H1 (cell line): Measurements from ENCODE around the gene DAAM1. TPM values are rescaled to one million over a fixed set of nuclear protein-coding genes. Genes with fewer than 3 reads are reported as not detected.

Experiments
- CBX5 ChIP-seq: fragments of 300-800, 300-1000 bp; sonication (generic); IDR thresholded peaks from 2 replicates; pipeline ENCODE4 v1.7.1; 2016; ENCODE audit warnings: antibody characterized with exemption, low read length, low read depth
- CEBPB ChIP-seq: IDR thresholded peaks from 2 replicates; pipeline ENCODE4 v1.6.1; 2012; ENCODE audit warnings: low read depth, low read length
- RFX5 ChIP-seq: IDR thresholded peaks from 2 replicates; pipeline ENCODE4 v1.6.1; 2011; ENCODE audit warnings: low read depth, low read length, improper control_type of control experiment, borderline replicate concordance
- SUZ12 ChIP-seq: fragments of 200-600 bp; sonication (generic); IDR thresholded peaks from 2 replicates; pipeline ENCODE4 v1.6.1; 2012; ENCODE audit warnings: mild to moderate bottlenecking, inconsistent platforms, low read length, moderate library complexity, mixed read lengths
- polyA plus RNA-seq, 7 experiments: library from polyadenylated mRNA; depleted of rRNA in 3 of 7; stranded (reverse) in 5 of 7; unstranded in 2 of 7; fragments of >200 nt in 5 of 7; fragments of 200-250 nt in 2 of 7; gene quantifications; 1 replicate in 5 of 7; 2 replicates in 1 of 7; 4 replicates in 1 of 7; pipeline versions ENCODE4 v1.2.1 to v1.2.3, GENCODE V29; 2011 to 2013; ENCODE audit warnings: missing spikeins in 2 of 7, mixed read lengths in 2 of 7
- total RNA-seq: library from RNA; stranded (reverse); fragmentation: NEBNext Ultra II Directional; extraction: Animal tissue kit (Norgen Biotek cat#: 25700); gene quantifications from 2 replicates; pipeline ENCODE4 v1.2.1, GENCODE V29; 2021

The DAAM1 gene
- total and polyA plus RNA-seq, 2 of the 8 experiments (the other 6 are each of a cell fraction or from before 2014, with no cell fraction given): 5.0 to 44.9 TPM

DNA sequence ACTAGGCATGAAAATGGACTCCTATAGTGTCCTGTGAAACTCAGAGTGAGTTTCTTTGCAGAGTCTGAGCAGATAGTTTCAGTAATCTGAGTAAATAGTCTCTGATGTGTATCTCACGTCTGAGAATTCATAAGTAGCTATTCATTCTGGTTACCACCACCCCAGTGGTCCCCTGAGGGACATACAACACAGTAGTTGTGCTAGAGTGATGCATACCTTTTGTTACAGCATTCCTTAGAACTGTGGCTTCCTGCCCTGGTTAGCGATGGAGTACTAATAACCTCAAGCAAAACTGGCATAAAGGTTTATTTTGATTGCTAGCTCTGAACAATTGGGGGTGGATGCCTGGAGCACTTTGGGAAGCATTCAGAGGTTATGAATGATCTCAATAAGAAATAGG, 114.7 kb downstream of the DAAM1 start (continued):
- no peak for TF ChIP-seq RFX5
- TF ChIP-seq CBX5: no peak
- TF ChIP-seq CEBPB: no peak
- no peak for TF ChIP-seq SUZ12
